HG03520 (cell line): ENCODE measurements around the gene INPPL1.

Experiments used
- ATAC-seq: cut with Tn5 transposase; IDR thresholded peaks from one replicate; pipeline ENCODE4 v1.9.1; 2021; ENCODE audit warnings: mild to moderate bottlenecking, moderate library complexity; ENCODE audit not compliant: unreplicated experiment

The INPPL1 gene

DNA sequence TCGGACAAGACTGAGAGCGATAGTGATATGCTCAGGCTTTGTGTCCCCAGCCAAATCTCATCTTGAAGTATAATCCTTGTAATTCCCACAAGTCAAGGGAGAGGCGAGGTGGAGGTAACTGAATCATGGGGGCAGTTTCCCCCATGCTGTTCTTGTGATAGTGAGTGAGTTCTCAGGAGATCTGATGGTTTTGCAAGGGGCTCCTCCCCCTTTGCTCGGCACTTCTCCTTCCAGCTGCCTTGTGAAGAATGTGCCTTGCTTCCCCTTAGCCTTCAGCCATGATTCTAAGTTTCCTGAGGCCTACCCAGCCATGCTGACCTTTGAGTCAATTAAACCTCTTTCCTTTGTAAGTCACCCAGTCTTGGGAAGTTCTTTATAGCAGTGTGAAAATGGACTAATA lies 15.5 kb upstream of the INPPL1 start:
- ATAC-seq, result no peak

DNA sequence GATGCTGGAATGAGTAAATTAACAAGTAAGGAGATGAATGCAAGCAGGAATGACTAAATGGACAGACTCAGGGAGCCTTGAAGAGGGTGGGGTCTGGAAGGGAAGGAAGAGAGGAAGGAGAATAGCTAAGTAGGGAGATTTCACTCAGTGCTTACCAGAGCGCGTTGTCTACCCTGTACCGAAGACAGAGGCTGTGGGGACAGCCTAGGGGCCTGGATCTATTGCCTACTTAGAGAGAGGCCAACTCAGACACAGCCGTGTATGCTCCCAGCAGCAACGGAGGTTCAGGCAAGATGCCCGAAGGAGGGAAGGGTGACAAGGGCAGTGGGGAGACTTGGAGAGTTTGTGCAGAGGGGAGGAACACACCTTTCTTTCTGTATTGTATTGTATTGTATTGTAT lies 7.9 kb upstream of the INPPL1 start, which contains the start of gene FOLR2:
TSS of gene FOLR2 (plus strand) at position 157 of the 400 bp plus-strand sequence. CDS start 1,791 bp downstream, outside the sequence.
- ATAC-seq, result no peak

DNA sequence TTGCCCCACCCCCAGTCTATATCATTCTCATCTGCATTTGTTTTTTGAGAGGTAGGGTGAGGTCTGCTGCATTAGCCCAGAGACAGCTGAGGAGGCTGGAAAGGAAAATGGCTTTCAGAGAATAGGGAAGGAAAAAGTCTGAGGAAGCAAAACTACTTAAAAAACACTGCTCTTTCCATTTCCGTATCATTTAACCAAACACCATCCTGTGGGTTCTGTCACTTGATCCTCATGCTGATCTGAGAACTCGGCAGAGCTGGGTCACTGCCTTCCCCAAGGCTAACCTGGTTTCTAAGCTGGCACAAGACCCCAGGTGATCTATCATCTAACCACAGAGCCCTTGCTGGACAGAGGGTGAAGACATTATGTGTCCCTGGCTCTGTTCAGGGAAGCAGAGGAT lies 6.7 kb upstream of the INPPL1 start:
- ATAC-seq, result no peak

DNA sequence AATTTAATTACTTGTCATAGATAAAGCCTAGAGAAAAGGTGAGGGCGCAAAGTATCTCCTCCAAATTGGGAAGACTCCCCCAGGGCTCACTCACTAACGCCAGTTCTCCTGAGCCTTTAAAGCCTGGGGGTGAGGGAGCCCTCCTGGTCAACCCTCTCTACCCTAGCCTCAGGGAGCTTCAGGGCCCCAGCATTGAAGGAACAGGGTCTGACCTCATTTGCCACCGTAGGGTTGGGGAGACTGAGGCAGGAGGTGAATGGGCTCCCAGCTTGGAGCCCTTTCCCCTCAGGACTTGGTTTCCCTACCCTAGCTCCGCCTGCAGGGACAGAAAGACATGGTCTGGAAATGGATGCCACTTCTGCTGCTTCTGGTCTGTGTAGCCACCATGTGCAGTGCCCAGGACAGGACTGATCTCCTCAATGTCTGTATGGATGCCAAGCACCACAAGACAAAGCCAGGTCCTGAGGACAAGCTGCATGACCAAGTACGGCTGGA lies 6.3 kb upstream of the INPPL1 start:
- no peak for ATAC-seq

DNA sequence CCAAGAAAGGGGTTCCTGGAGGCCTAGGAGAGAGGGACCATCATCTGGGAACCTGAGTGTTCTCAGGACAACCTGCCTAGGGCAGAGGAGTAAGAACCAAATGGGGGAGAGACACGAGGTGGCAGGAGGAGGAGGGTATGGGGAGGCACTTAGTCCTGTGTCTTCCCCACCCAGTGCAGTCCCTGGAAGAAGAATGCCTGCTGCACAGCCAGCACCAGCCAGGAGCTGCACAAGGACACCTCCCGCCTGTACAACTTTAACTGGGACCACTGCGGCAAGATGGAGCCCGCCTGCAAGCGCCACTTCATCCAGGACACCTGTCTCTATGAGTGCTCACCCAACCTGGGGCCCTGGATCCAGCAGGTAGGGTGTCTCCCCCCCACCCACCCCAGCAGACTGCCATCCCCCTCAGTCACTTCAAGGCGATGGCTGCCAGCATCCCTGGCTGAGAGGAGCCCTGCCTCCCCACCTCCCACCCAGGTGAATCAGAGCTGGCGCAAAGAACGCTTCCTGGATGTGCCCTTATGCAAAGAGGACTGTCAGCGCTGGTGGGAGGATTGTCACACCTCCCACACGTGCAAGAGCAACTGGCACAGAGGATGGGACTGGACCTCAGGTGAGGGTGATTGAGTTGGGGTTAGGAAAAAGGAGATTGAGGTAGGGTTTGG lies 3.7 kb upstream of the INPPL1 start:
- no peak for ATAC-seq

DNA sequence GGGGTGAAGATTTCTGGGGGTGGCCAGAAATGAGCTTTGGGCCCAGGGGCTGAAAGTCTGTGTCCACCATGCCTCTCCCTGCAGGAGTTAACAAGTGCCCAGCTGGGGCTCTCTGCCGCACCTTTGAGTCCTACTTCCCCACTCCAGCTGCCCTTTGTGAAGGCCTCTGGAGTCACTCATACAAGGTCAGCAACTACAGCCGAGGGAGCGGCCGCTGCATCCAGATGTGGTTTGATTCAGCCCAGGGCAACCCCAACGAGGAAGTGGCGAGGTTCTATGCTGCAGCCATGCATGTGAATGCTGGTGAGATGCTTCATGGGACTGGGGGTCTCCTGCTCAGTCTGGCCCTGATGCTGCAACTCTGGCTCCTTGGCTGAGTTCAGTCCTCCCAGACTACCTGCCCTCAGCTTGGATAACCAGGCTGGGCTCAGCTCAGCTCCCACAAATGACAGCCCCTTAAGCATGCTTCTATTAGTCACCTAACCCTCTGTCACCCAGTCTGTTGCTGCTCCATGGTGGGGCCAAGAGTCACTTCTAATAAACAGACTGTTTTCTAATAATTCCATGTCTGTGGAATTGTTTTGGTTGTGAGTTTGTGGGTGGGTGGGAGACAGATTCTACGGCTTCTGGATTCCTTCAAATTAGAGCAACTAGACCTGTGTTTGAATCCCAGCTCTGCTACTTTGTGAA lies 3.0 kb upstream of the INPPL1 start:
- ATAC-seq, result no peak

DNA sequence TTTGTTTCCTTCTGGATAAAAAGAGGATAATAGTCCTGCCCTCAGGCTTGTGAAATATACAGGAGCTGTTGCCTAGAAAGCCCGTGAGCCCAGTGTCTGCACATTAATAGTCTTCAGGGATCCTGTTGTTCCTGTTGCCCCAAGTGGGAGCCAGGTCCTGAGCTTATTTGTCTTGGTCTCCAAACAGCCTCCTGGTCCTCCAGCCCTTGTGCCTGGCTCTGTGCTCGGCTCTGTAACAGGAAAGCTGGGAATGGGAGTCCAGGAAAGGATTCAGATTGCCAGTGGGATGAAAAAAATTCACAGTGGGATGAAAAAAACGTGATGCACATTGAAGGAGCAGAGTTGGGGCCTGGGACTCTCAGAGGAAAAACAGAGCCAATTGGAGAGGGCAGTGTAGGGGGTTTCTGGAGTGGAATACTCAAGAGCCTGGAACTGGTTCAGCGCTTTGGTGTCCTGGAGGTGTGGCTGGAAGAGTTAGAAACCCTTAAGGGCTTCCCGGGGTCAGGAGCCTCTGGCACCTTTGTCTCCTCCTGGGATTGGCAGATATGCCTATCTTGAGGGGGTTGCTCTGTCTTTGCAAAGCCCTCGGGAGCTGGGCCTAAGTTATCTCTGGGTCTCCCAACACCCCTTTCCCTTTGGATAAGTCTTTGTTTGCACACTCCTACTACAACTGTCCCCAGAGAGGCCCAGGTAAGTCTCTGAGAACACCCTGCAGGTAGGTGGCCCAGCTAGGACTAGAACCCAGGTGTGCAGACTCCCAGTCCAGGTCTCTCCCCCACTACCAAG lies 2.3 kb upstream of the INPPL1 start:
- ATAC-seq, result no peak

DNA sequence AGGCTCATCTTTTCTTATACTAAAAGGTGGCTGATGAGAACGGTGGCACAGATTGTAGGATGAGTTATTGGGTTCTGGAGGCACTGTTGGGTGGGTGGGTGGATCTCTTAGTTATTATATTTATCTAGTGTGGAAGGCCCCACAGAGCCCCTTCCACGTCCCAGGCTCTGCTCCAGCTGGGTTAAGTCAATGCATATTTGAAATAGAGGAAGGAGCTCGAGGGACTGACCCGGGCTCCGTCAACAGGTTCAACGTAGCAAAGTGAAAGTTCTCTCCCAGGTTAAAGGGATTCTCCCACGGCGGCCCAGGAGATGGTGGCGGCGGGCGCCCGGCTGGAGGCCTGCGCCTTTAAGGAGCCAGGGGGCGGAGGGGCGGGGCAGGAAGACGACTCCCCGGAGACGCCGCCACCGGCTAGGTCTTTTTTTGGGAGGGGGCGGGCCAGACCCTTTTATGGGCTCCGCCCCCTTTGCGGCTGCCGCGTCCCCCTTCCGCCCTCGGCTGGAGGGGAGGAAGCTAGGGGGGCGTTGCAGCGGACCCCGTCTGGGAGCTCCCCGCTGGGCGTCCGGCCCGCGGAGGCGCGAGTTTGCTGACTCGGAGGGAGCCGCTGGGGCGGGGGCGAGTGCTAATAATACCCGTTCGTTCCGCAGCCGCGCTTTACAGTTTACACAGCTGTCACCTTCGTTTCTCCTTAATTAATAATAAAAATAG lies 1.5 kb upstream of the INPPL1 start:
- ATAC-seq, result peak; percentile 62

DNA sequence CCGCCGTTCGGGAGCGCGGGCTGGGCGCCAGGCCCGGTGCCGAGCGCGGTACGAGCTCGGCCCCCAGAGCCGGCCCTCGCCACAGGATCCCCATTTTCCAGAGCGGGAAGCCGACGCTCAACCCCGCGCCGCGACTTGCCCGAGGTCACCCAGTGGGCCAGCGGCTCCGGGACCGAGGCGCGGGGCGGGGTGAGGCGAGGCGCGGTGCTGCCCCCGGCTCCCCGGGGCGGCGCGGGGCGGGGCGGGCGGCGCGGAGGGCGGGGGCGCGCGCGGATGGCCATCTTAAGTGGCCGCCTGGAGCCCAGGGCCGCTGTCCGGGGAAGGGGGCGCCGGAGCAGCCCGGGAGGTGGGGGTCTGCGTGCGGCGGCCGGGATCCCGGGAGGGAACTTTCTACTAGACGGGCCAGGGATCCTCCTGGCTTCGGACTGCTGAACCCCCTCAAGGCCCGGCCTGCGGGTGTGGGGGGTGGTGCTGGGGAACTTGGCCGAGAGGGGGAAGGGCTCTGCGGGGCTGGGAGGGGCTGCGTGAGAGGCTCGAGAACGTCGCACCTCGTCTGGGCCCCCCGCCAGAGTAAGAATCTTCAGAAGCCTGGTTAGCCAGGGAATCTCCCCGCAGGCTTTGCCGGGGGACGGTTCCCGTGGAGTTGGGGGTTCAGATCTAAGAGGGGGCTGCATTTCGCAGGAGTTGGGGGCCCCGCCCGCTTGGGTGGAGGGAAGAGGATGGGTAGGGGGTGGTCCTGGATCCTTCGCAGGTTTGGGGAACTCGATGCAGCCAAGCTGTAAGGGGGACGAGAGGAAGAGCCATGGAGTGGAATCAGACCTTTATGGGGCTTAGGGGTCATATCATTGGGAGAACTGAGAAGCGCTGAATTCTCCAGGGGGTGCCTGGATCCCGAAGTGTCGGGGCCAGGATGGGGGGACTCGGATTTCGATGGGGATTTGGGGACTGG lies 678 bp upstream of the INPPL1 start:
- peak; percentile 46 for ATAC-seq

DNA sequence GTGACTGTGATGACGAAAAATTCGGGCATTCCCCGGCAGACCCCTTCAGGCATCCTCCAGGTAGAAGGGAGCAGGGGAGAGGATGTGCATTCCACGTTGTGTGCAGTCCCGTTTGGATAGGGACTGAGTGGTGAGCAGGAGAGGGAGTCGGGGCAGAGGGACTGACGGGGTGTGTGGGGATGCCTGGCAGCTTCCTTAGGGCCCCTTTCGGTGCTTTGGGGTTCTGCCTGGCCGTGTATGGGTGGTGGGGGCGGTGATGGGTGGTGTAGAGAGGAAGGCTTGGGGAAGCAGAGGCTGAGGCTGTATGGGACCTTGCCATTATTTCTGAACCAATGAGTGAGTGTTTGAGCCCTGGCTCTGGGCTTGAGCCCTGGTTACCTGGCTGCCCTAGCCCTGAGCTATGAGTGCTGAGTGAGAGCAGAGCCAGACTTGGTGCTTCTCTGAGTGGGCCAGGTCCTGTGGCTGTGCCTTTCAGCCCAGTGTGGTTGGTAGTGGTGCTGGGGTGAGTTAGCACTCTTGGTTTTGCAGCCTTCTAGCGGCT lies 914 bp downstream of the INPPL1 start:
- no peak for ATAC-seq

DNA sequence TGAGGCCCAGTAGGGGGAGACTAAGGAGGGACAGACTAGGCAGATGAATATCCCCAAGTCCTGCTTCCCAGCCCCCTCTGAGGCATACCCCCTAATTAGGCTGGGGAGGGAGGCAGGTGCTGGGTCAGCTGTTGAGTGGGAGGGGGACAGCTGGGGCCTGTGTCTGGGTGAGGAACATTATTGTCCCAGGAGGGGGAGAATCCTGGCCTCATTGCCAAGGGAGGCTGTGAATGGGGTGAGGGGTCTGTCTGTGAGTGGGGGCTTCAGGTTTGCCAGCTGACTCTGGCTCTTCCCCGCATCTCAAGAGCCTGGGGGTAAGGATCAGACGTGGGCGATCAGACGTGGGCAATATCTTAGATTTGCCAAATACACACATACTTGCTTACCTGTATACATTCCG lies 2.1 kb downstream of the INPPL1 start:
- no peak for ATAC-seq

DNA sequence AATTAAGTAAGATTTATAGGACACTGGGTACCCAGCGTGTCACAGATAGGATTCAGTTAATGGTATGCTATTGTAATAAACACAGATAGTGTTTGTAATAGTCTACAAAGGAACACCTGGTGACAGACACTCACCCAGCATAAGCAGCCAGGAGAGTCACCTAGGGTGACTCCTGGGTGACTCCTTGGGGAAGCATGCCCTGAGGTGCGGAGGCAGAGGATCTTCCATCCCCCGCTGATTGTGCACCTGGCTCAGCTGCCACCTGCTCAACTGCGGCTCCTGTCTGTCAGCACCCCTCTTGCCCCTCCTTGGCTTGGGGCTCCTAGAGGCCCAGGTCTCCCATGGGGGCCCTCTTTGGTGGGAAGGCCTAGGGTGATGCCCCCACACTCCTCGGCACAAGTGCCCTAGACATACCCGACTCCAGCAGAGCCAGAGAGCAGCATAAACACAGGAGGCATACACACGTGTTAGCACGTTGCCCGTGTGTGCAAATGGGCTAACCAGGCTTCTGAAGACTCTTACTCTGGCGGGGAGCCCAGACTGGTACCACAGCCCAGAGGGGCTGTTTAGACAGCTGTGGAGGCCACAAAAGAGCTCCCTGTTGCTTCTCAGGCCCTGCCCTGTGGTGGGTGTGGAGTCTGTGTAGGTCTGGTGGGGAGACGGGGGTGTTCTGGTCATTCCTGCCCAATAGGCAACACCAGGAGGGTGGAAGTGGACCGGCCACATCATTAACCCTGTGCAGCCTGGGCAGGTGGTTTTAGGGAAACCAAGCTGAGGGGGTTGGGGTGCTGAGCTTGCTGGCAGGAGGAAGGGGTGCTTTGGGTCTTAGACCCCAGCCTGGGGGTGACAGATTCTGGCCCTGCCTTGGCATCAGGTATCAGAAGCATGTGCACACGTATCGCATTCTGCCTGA lies 3.0 kb downstream of the INPPL1 start:
- ATAC-seq, result no peak

DNA sequence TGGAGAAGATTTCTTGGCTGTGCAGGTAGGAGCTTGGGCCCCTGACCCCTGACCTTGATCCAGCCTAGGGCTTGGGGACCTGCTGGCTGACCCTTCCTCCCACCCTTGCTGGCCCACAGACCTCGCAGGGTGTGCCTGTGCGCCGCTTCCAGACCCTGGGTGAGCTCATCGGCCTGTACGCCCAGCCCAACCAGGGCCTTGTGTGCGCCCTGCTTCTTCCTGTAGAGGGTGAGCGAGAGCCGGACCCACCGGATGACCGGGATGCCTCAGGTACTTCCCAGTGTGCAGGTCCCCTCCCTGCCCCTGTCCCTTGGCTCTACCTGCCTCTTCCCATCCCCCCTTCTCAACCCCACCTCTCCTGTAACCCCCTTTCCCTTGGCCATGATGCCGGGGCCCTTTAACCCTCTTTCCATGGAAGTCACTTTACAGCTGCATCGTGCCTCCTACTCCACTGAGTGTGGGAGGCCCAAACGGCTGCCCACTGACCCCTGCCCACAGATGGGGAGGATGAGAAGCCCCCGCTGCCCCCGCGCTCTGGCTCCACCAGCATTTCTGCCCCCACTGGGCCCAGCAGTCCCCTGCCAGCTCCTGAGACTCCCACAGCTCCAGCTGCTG lies 3.8 kb downstream of the INPPL1 start:
- no peak for ATAC-seq

DNA sequence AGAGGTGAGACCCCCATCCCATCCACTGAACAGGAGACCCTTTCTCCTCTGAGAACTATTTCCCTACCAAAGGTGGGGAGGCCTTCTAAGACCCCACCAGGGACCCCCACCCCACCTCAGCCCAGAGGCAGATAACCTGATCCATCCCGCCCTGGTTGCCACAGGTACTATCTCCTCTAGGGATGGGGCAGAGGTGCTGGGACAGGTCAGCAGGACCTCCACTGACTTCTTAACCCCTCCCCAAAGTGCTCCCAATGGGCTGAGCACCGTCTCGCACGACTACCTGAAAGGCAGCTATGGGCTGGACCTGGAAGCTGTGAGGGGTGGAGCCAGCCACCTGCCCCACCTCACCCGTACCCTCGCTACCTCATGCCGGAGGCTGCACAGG lies 4.3 kb downstream of the INPPL1 start:
- ATAC-seq, result no peak

DNA sequence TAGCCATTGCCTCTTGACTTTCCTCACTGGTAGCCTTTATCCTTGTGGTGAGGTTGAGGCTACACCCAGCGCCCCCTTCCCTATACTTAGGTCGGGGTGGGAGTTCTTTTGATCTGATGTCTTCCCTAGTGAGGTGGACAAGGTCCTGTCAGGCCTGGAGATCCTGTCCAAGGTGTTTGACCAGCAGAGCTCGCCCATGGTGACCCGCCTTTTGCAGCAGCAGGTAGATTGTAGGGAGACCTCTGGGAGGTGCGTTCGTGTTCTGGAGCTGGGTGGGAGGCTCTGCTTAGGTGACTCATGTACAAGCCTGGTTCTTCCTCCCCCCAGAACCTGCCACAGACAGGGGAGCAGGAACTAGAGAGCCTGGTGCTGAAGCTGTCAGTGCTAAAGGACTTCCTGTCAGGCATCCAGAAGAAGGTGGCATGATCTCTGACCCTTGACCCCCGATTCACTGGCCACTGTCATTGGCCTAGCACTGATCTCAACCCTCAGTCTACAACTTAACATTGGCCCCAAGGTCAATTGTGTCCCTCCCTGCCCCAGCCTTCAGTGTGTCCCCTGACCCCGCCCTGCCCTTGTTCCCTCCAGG lies 4.9 kb downstream of the INPPL1 start:
- ATAC-seq, result no peak

DNA sequence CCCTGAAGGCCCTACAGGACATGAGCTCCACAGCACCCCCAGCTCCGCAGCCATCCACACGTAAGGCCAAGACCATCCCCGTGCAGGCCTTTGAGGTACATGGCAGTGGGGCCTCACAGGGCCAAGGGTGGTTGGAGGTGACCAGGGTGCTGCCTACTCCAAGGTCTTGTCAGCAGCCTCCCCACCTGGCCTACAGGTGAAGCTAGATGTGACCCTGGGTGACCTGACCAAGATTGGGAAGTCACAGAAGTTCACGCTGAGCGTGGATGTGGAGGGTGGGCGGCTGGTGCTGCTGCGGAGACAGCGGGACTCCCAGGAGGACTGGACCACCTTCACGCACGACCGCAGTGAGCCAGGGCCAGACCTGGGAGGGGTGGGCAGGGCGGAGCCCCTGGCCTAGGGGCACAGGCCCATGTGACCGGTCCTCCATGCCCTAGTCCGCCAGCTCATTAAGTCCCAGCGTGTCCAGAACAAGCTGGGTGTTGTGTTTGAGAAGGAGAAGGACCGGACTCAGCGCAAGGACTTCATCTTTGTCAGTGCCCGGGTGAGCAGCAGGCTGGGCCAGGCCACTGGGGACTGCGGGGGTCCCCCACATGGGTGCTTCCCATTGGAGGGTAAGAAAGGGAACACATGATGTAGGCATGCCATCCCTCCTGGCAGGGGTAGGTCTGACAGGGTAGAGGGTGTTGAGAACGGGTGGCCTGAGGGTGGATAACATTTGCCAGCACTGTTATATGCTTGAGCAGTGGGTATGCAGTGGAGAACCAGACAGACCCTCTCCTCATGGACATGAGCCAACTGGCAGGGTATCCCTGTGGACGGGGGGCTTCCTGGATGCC lies 5.6 kb downstream of the INPPL1 start:
- ATAC-seq, result no peak

DNA sequence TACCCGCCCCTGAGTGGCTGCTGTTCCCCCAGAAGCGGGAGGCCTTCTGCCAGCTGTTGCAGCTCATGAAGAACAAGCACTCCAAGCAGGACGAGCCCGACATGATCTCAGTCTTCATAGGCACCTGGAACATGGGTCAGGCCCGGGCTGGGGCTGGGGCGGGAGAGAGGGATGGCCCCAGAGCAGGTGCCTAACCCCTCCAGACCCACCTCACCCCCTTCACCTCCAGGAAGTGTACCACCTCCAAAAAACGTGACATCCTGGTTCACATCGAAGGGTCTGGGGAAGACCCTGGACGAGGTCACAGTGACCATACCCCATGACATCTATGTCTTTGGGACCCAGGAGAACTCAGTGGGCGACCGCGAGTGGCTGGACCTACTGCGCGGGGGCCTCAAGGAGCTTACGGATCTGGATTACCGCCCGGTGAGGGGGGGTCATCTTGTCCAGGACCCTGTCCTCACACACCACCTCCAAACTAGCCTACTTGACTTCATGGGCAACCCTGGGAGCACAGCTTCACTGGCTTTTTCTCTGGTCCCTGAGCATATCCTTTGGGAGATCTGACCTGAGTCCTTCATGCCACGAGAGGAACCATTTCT lies 6.3 kb downstream of the INPPL1 start:
- no peak for ATAC-seq
